ENCODE results near the gene KCNH2. TPM values are rescaled to one million over a fixed set of nuclear protein-coding genes. Genes with fewer than 3 reads are reported as not detected.

KCNH2 gene
- total RNA-seq, 4 donors from 2014 or later: 0.19 to 2.5 (median 0.72) TPM

GRCh38 chr7:150973571-150974451 is 4.3 kb downstream of the KCNH2 start:
- H3K27me3 ChIP-seq: peaks cover 0 to 97% (median 11%) of the 10 kb centered on the region in 4 donors
- H3K36me3 ChIP-seq: no peaks in the 10 kb centered on the region
- peaks cover 15 to 76% (median 36%) of the 10 kb centered on the region in 3 donors for H3K4me1 ChIP-seq
- 39 to 67% methylated on average over 3 to 7 of the region's 27 CpGs for WGBS, 2 donors
- no peak for DNase-seq
- H3K9me3 ChIP-seq: no peaks in the 10 kb centered on the region
- H3K4me3 ChIP-seq: peak overlapping the region in 3 of 4 donors; percentile 37 to 62 (median 42)
- intact Hi-C loops (cut with DNase I): no loop called here
- H3K27ac ChIP-seq: peak overlapping the region in 3 of 4 donors; percentile 31 to 79 (median 74)
- TF ChIP-seq, protein P1, sequence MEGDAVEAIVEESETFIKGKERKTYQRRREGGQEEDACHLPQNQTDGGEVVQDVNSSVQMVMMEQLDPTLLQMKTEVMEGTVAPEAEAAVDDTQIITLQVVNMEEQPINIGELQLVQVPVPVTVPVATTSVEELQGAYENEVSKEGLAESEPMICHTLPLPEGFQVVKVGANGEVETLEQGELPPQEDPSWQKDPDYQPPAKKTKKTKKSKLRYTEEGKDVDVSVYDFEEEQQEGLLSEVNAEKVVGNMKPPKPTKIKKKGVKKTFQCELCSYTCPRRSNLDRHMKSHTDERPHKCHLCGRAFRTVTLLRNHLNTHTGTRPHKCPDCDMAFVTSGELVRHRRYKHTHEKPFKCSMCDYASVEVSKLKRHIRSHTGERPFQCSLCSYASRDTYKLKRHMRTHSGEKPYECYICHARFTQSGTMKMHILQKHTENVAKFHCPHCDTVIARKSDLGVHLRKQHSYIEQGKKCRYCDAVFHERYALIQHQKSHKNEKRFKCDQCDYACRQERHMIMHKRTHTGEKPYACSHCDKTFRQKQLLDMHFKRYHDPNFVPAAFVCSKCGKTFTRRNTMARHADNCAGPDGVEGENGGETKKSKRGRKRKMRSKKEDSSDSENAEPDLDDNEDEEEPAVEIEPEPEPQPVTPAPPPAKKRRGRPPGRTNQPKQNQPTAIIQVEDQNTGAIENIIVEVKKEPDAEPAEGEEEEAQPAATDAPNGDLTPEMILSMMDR (IDR thresholded peaks at IDR 0.05): no peak
- TF ChIP-seq POLR2A (IDR thresholded peaks at IDR 0.05): no peak

DNA sequence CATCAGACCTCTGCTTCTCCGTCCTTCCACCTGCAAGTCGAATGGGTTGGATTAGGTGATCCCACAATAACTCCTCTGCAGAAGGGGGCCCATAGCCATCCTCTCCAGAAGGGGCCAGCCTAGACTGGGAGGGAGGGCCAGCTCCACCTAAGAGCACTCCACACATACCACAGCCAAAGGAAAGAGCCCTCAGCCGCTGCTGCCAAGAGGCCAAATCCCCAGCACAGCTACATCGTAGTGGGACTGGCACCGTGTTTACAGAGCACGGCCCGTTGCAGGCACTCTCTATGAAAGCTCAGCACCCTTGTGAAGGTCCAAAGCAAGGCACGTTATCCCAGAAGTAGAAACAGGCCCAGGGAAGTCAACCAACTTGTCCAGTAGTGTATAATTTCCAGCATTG is 5.4 kb downstream of the KCNH2 start:
- intact Hi-C loops (cut with DNase I): no loop called here

DNA sequence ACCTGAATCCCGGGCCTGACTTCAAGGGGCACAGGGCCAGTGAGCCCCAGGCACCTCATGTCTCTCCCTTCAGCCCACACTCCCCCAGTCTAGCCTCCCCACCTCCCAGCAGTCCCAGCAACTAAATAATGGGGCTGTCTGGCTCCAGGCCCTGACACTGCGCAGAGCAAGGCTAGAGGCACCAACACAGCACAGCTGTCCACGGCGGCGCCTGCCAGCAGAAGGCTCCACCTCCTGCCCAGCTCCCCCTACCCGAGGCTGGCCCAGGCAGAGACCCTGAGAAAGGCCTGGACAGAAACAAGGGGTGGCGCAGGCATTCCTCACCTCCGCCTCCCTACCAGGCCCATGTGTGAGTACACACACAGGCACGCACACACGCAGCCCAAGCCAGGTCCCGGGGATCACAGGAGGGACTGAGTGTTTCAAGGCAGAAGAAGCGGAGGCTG is 6.1 kb downstream of the KCNH2 start:
- Histone ChIP-seq H3K4me3 (no peak overlapping the region), H3K36me3 (no peaks in the 10 kb centered on the region), H3K27me3 (peaks cover 0 to 89% (median 6%) of the 10 kb centered on the region in 4 donors), H3K4me1 (peaks cover 9 to 67% (median 20%) of the 10 kb centered on the region in 3 donors), H3K27ac (peak overlapping the region in 3 of 4 donors; percentile 26 to 78 (median 62)), H3K9me3 (no peaks in the 10 kb centered on the region)
- DNase-seq: no peak
- intact Hi-C loops (cut with DNase I): no loop called here
- no peak for TF ChIP-seq POLR2A (IDR thresholded peaks at IDR 0.05)
- TF ChIP-seq, protein P1 (IDR thresholded peaks at IDR 0.05): no peak
- 71 to 82% methylated on average over 5 to 7 of the region's 12 CpGs for WGBS, 2 donors

More for the DNA sequence above, 5.4 kb downstream of the KCNH2 start:
- DNase-seq: no peak
- Histone ChIP-seq H3K27ac (peak overlapping the region in 3 of 4 donors; percentile 26 to 78 (median 62)), H3K9me3 (no peaks in the 10 kb centered on the region), H3K36me3 (no peaks in the 10 kb centered on the region), H3K4me1 (peaks cover 11 to 74% (median 25%) of the 10 kb centered on the region in 3 donors), H3K27me3 (peaks cover 0 to 96% (median 11%) of the 10 kb centered on the region in 4 donors), H3K4me3 (no peak overlapping the region)
- 85 to 97% methylated on average over 5 to 6 of the region's 8 CpGs for WGBS, 2 donors
- TF ChIP-seq, protein P1 (IDR thresholded peaks at IDR 0.05): no peak
- no peak for TF ChIP-seq POLR2A (IDR thresholded peaks at IDR 0.05)

GRCh38 chr7:150971242-150972022 is 6.7 kb downstream of the KCNH2 start:
- no peak for TF ChIP-seq POLR2A (IDR thresholded peaks at IDR 0.05)
- TF ChIP-seq, protein P1 (IDR thresholded peaks at IDR 0.05): no peak
- intact Hi-C loops (cut with DNase I): no loop called here
- H3K4me1 ChIP-seq: peaks cover 9 to 60% (median 20%) of the 10 kb centered on the region in 3 donors
- WGBS, 2 donors: 56 to 57% methylated on average over 8 to 14 of the region's 16 CpGs
- no peak for DNase-seq
- H3K27me3 ChIP-seq: peaks cover 0 to 82% (median 2%) of the 10 kb centered on the region in 4 donors
- H3K4me3 ChIP-seq: no peak overlapping the region
- peak overlapping the region in 3 of 4 donors; percentile 25 to 78 (median 62) for H3K27ac ChIP-seq
- H3K9me3 ChIP-seq: no peaks in the 10 kb centered on the region
- no peaks in the 10 kb centered on the region for H3K36me3 ChIP-seq
